H1 (cell line): Measurements from ENCODE around the gene OMA1. TPM values are rescaled to one million over a fixed set of nuclear protein-coding genes. Genes with fewer than 3 reads are reported as not detected.

Source experiments
- CTCF ChIA-PET: fragments of 300-600 bp; sonication (Branson Sonifier 250); formaldehyde crosslinking; loops from one replicate; lab custom pipeline; 2021; ENCODE audit not compliant: partially characterized antibody; lab: Charles Lee
- POLR2A ChIA-PET: fragments of 300-600 bp; sonication (Branson Sonifier 250); formaldehyde crosslinking; loops from one replicate; lab custom pipeline; 2021; ENCODE audit warnings: inconsistent platforms; ENCODE audit not compliant: partially characterized antibody; lab: Charles Lee
- DNase-seq, 2 experiments: peaks; one replicate each; pipeline versions ENCODE4 v3.0.0 to v3.0.0-alpha.2; 2010 to 2022; ENCODE audit warnings: low spot score in 2 of 2, low read depth in 1 of 2, mixed read lengths in 1 of 2
- FAIRE-seq: peaks from 2 replicates; lab custom pipeline; 2011; peaks lifted over from hg19 to GRCh38; lab: Jason Lieb, UNC
- H2AFZ ChIP-seq: 2 replicates; pipeline ENCODE4 v1.8.1; 2012; ENCODE audit warnings: low read length, inconsistent platforms
- H2AK5ac ChIP-seq: 2 replicates; pipeline ENCODE4 v1.6.1; 2013; ENCODE audit warnings: low read depth, low read length
- H2BK120ac ChIP-seq: replicated peaks from 2 replicates; pipeline ENCODE3; 2013; ENCODE audit warnings: low read depth, low read length, inconsistent platforms
- H2BK12ac ChIP-seq: 2 replicates; pipeline ENCODE4 v1.6.1; 2013; ENCODE audit warnings: low read depth, low read length
- H2BK15ac ChIP-seq: 2 replicates; pipeline ENCODE4 v1.6.1; 2013; ENCODE audit warnings: low read length
- H2BK20ac ChIP-seq: 2 replicates; pipeline ENCODE4 v1.6.1; 2013; ENCODE audit warnings: low read length
- H2BK5ac ChIP-seq: 2 replicates; pipeline ENCODE4 v1.6.1; 2013; ENCODE audit warnings: low read depth, low read length
- H3K14ac ChIP-seq: 2 replicates; pipeline ENCODE4 v1.6.1; 2013; ENCODE audit warnings: inconsistent platforms; ENCODE audit not compliant: insufficient read length
- H3K18ac ChIP-seq: 2 replicates; pipeline ENCODE4 v1.6.1; 2013; ENCODE audit warnings: low read length; ENCODE audit errors: extremely low read depth
- H3K23ac ChIP-seq: 2 replicates; pipeline ENCODE4 v1.6.1; 2013; ENCODE audit warnings: inconsistent platforms; ENCODE audit not compliant: insufficient read length
- H3K23me2 ChIP-seq: 2 replicates; pipeline ENCODE4 v1.6.1; 2013; ENCODE audit warnings: low read depth, low read length
- H3K27ac ChIP-seq: 2 replicates; pipeline ENCODE4 v1.6.1; 2011; ENCODE audit warnings: low read depth, low read length, inconsistent platforms
- H3K27me3 ChIP-seq, 4 experiments: replicated peaks in 1 of 4; 1 replicate in 1 of 4; 2 replicates in 3 of 4; pipeline versions ENCODE4 v1.6.1 to v1.8.1; 2011 to 2013; ENCODE audit warnings: low read length in 3 of 4, mild to moderate bottlenecking in 3 of 4, inconsistent platforms in 2 of 4, mixed read lengths in 2 of 4, moderate library complexity in 1 of 4; ENCODE audit not compliant: control insufficient read depth in 3 of 4, insufficient read depth in 3 of 4; ENCODE audit errors: extremely low read depth in 1 of 4
- H3K36me3 ChIP-seq, 4 experiments: 2 replicates each; pipeline versions ENCODE4 v1.6.1 to v1.8.1; 2011 to 2013; ENCODE audit warnings: mild to moderate bottlenecking in 4 of 4, low read length in 3 of 4, moderate library complexity in 2 of 4, control low read depth in 1 of 4, inconsistent platforms in 1 of 4; ENCODE audit not compliant: insufficient read depth in 4 of 4, control insufficient read depth in 2 of 4
- H3K4ac ChIP-seq: replicated peaks from 2 replicates; pipeline ENCODE3; 2013; ENCODE audit warnings: low read length, low read depth, mixed read lengths, inconsistent platforms; ENCODE audit not compliant: insufficient read length
- H3K4me1 ChIP-seq, 4 experiments: replicated peaks in 1 of 4; 1 replicate in 1 of 4; 2 replicates in 3 of 4; pipeline versions ENCODE4 v1.6.1 to v1.8.1; 2011 to 2013; ENCODE audit warnings: low read length in 3 of 4, inconsistent platforms in 2 of 4, mixed read lengths in 1 of 4; ENCODE audit not compliant: insufficient read depth in 4 of 4, control insufficient read depth in 3 of 4
- H3K4me2 ChIP-seq, 2 experiments: 2 replicates each; pipeline versions ENCODE4 v1.6.1 to v1.8.1; 2011 to 2013; ENCODE audit warnings: low read depth in 2 of 2, low read length in 2 of 2, control low read depth in 1 of 2, inconsistent platforms in 1 of 2, mild to moderate bottlenecking in 1 of 2; ENCODE audit not compliant: insufficient read depth in 1 of 2
- H3K4me3 ChIP-seq, 4 experiments: fragments of 200-600, 300-600 bp in 1 of 4; sonication (generic), shearing (Covaris generic), sonication (Bioruptor Twin) in 1 of 4; 2 replicates each; pipeline versions ENCODE4 v1.5.1 to v1.8.1; 2011 to 2016; ENCODE audit warnings: low read length in 4 of 4, low read depth in 3 of 4, control low read depth in 2 of 4, inconsistent platforms in 2 of 4, mild to moderate bottlenecking in 2 of 4, mixed read lengths in 1 of 4, moderate library complexity in 1 of 4; ENCODE audit not compliant: insufficient read depth in 2 of 4; ENCODE audit errors: extremely low read depth in 1 of 4
- H3K56ac ChIP-seq: replicated peaks from 2 replicates; pipeline ENCODE3; 2013; ENCODE audit warnings: low read depth, mild to moderate bottlenecking, mixed read lengths, low read length, inconsistent platforms; ENCODE audit not compliant: insufficient read length
- H3K79me1 ChIP-seq: 2 replicates; pipeline ENCODE4 v1.6.1; 2013; ENCODE audit warnings: low read depth, low read length, control low read depth
- H3K79me2 ChIP-seq, 2 experiments: 2 replicates each; pipeline versions ENCODE4 v1.6.1 to v1.8.1; 2012 to 2013; ENCODE audit warnings: low read length in 2 of 2, mild to moderate bottlenecking in 2 of 2, inconsistent platforms in 1 of 2; ENCODE audit not compliant: insufficient read depth in 2 of 2, control insufficient read depth in 1 of 2
- H3K9ac ChIP-seq, 4 experiments: replicated peaks in 1 of 4; 1 replicate in 1 of 4; 2 replicates in 3 of 4; pipeline versions ENCODE4 v1.6.1 to v1.8.1; 2011 to 2013; ENCODE audit warnings: low read depth in 3 of 4, low read length in 3 of 4, control low read depth in 2 of 4, mild to moderate bottlenecking in 2 of 4, moderate library complexity in 2 of 4, inconsistent platforms in 1 of 4; ENCODE audit errors: extremely low read depth in 1 of 4
- H3K9me3 ChIP-seq, 2 experiments: 2 replicates each; pipeline versions ENCODE4 v1.6.1 to v1.8.1; 2012 to 2013; ENCODE audit warnings: mild to moderate bottlenecking in 2 of 2, moderate library complexity in 2 of 2, control low read depth in 1 of 2, inconsistent platforms in 1 of 2, low read depth in 1 of 2, low read length in 1 of 2, mixed read lengths in 1 of 2; ENCODE audit not compliant: insufficient read depth in 2 of 2
- H4K20me1 ChIP-seq, 2 experiments: replicated peaks in 1 of 2; 2 replicates each; pipeline versions ENCODE3 to v1.8.1; 2011 to 2013; ENCODE audit warnings: inconsistent platforms in 2 of 2, low read length in 2 of 2, mild to moderate bottlenecking in 1 of 2; ENCODE audit not compliant: insufficient read depth in 2 of 2, control insufficient read depth in 1 of 2
- H4K5ac ChIP-seq: 2 replicates; pipeline ENCODE4 v1.6.1; 2013; ENCODE audit warnings: low read length, low read depth, mixed read lengths, inconsistent platforms; ENCODE audit not compliant: insufficient read length
- H4K8ac ChIP-seq: 2 replicates; pipeline ENCODE4 v1.8.0; 2013; ENCODE audit warnings: mild to moderate bottlenecking, moderate library complexity, low read length, inconsistent platforms; ENCODE audit not compliant: insufficient read depth; ENCODE audit errors: extremely low read depth
- H4K91ac ChIP-seq: replicated peaks from 2 replicates; pipeline ENCODE3; 2013; ENCODE audit warnings: low read length, mixed read lengths, inconsistent platforms; ENCODE audit not compliant: insufficient read length
- BACH1 ChIP-seq: IDR thresholded peaks from 2 replicates; pipeline ENCODE4 v1.6.1; 2012; ENCODE audit warnings: low read length, improper control_type of control experiment
- HDAC2 ChIP-seq, 2 experiments: fragments of 300-600 bp in 1 of 2; sonication (generic) in 1 of 2; IDR thresholded peaks; 2 replicates each; pipeline ENCODE4 v1.6.1; 2011 to 2012; ENCODE audit warnings: low read depth in 2 of 2, low read length in 2 of 2, mild to moderate bottlenecking in 2 of 2, moderate library complexity in 2 of 2, borderline replicate concordance in 1 of 2, inconsistent platforms in 1 of 2
- SIN3A ChIP-seq, 2 experiments: IDR thresholded peaks in 1 of 2; conservative IDR thresholded peaks in 1 of 2; 2 replicates each; pipeline ENCODE4 v1.6.1; 2011 to 2012; ENCODE audit warnings: low read length in 2 of 2, improper control_type of control experiment in 1 of 2, low read depth in 1 of 2, mild to moderate bottlenecking in 1 of 2
- TBP ChIP-seq: IDR thresholded peaks from 2 replicates; pipeline ENCODE4 v1.6.1; 2011; ENCODE audit warnings: low read depth, low read length, improper control_type of control experiment
- WGBS, 2 experiments: shearing (Covaris generic) in 1 of 2; methylation state at CpG; one replicate each; pipeline versions ENCODE4 v1.1.6 to v1.1.7; 2013 to 2015; ENCODE audit warnings: low lambda C conversion rate in 2 of 2, mixed read lengths in 2 of 2, inconsistent platforms in 1 of 2, low coverage in 1 of 2, missing lambda C conversion rate in 1 of 2; ENCODE audit not compliant: insufficient replicate concordance in 2 of 2, insufficient coverage in 1 of 2, insufficient read length in 1 of 2; ENCODE audit errors: extremely low coverage in 1 of 2, missing lambda C conversion rate in 1 of 2; 5-methylcytosine and 5-hydroxymethylcytosine counted together
- polyA plus RNA-seq, 7 experiments: library from polyadenylated mRNA; depleted of rRNA in 3 of 7; stranded (reverse) in 5 of 7; unstranded in 2 of 7; fragments of >200 nt in 5 of 7; fragments of 200-250 nt in 2 of 7; gene quantifications; 1 replicate in 5 of 7; 2 replicates in 1 of 7; 4 replicates in 1 of 7; pipeline versions ENCODE4 v1.2.1 to v1.2.3, GENCODE V29; 2011 to 2013; ENCODE audit warnings: missing spikeins in 2 of 7, mixed read lengths in 2 of 7
- total RNA-seq: library from RNA; stranded (reverse); fragmentation: NEBNext Ultra II Directional; extraction: Animal tissue kit (Norgen Biotek cat#: 25700); gene quantifications from 2 replicates; pipeline ENCODE4 v1.2.1, GENCODE V29; 2021

Gene OMA1
- total and polyA plus RNA-seq, 2 of the 8 experiments (the other 6 are each of a cell fraction or from before 2014, with no cell fraction given), result 7.7 to 11.7 TPM

DNA sequence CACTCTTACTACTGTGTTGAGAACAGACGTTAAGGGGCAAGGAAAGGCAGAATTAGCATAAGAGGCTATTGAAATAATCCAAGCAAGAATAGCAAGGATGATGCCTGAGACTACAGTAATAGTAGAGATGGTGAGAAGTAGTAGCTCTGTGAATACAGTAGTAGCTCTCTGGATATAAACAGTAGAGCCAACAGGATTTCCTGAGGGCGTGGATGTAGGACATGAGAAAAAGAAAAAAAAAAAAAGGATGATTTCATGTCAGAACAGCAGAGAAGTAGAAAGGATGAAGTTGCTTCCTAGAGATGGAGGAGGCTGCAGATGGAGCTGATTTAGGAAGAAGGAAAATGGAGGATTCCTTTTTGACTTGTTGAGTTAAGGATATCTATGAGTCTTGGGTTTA, 112.3 kb downstream of the OMA1 start:
- Histone ChIP-seq H4K8ac (no peak overlapping the region), H3K56ac (no peak overlapping the region), H3K4ac (no peak overlapping the region), H3K23me2 (no peaks in the 10 kb centered on the region; the same call in 1 of the 2 replicates), H3K27me3 (no peaks in the 10 kb centered on the region), H3K9me3 (no peaks in the 10 kb centered on the region), H2AFZ (no peak overlapping the region), H2BK15ac (no peak overlapping the region), H3K18ac (no peak overlapping the region), H3K14ac (no peak overlapping the region), H3K4me3 (no peak overlapping the region), H2BK120ac (no peak overlapping the region)
- FAIRE-seq, result no peak
- no peak for TF ChIP-seq TBP
- TF ChIP-seq HDAC2 (IDR thresholded peaks at IDR 0.05; ENCODE audit: borderline replicate concordance in 1 of 2, low read depth in 2 of 2, low read length in 2 of 2), result no peak
- TF ChIP-seq SIN3A (conservative IDR thresholded peaks at IDR 0.05 in 1 of 2, IDR thresholded peaks at IDR 0.05 in 1 of 2; ENCODE audit: low read depth in 1 of 2, low read length in 2 of 2), result no peak
- TF ChIP-seq BACH1, result no peak
- TF ChIP-seq, all 59 proteins: peak for 0
- H3K79me2 ChIP-seq, result no peaks in the 10 kb centered on the region
- no peak overlapping the region for H4K91ac ChIP-seq
- ChIA-PET POLR2A (interaction anchor here (1.2 kb wide), 1 partner anchor 12 kb away, joined by 3 read pairs; no protein-coding TSS in a partner anchor), CTCF (interaction anchor here (0.6 to 1.7 kb wide), 4 partner anchors 27 to 469 kb away, joined by 3 to 5 read pairs (median 3); no protein-coding TSS in a partner anchor)
- no peak overlapping the region for H3K4me2 ChIP-seq
- 64% methylated on average over 2 of the region's 2 CpGs; no CpG with 5 or more reads in 1 of the 2 experiments for WGBS, 2 experiments
- H3K27ac ChIP-seq, result no peak overlapping the region
- peaks cover 0 to 4% (median 2%) of the 10 kb centered on the region in 4 experiments; a peak in 4 of 7 replicates for H3K4me1 ChIP-seq
- H3K9ac ChIP-seq, result no peak overlapping the region
- H2BK20ac ChIP-seq, result no peak overlapping the region
- H2BK12ac ChIP-seq, result no peak overlapping the region
- H3K79me1 ChIP-seq, result no peaks in the 10 kb centered on the region
- H4K5ac ChIP-seq, result no peak overlapping the region
- no peak overlapping the region for H2BK5ac ChIP-seq
- H2AK5ac ChIP-seq, result no peak overlapping the region
- H3K23ac ChIP-seq, result no peak overlapping the region
- no peaks in the 10 kb centered on the region for H3K36me3 ChIP-seq
- no peaks in the 10 kb centered on the region for H4K20me1 ChIP-seq
- no peak for DNase-seq
